Mucosa of descending colon (tissue), 3 donors: ENCODE data around the gene RFX8. TPM values are rescaled to one million over a fixed set of nuclear protein-coding genes. Genes with fewer than 3 reads are reported as not detected.

Experiments
- ATAC-seq: fragments of 200-7000 bp; cut with Tn5 transposase; one replicate; pipeline ENCODE4 v1.9.1; 2020; ENCODE audit warnings: mild to moderate bottlenecking, moderate library complexity
- DNase-seq, 3 donors: peaks; one replicate each; pipeline ENCODE4 v3.0.0-alpha.2; 2020
- H3K36me3 ChIP-seq: fragments of 200-600 bp; one replicate; pipeline ENCODE4 v1.8.0; 2021; ENCODE audit warnings: low read depth, mild to moderate bottlenecking
- H3K4me1 ChIP-seq: fragments of 200-600 bp; one replicate; pipeline ENCODE4 v1.8.0; 2021; ENCODE audit warnings: low read depth, mild to moderate bottlenecking
- H3K4me3 ChIP-seq: fragments of 200-600 bp; one replicate; pipeline ENCODE4 v1.8.0; 2021; ENCODE audit warnings: mild to moderate bottlenecking
- H3K9me3 ChIP-seq: fragments of 200-600 bp; one replicate; pipeline ENCODE4 v1.8.0; 2021; ENCODE audit warnings: mild to moderate bottlenecking
- intact Hi-C, 2 donors: fragments of 100-400 bp; cut with DNase I in 1 of 2; cut with micrococcal nuclease in 1 of 2; formaldehyde crosslinking; loops; one replicate each; pipeline versions ENCODE4 v1.11.0 to v1.11.1; 2022; cut with DNase I, micrococcal nuclease
- total RNA-seq, 3 donors: library from RNA; stranded (reverse); fragmentation: NEBNext Ultra II Directional in 2 of 3; extraction: Animal tissue kit (Norgen Biotek cat#: 25700) in 2 of 3; gene quantifications; one replicate each; pipeline versions ENCODE4 v1.2.1 to v1.2.4, GENCODE V29; 2021 to 2023
- TF ChIP-seq, protein P1 (sequence below): fragments of 200-600 bp; IDR thresholded peaks from one replicate; pipeline ENCODE4 v1.8.0; 2022; ENCODE audit warnings: antibody characterized with exemption, mild to moderate bottlenecking
- donor health status: DM: no; HTN: no; CAD: no; lungs with moderate emphysema.
- donor health status: DM: no; HTN: no; CAD: no.
- donor health status: DM: no; HTN: yes; CAD: no.

Gene RFX8
- total RNA-seq, 3 donors from 2014 or later, result not detected

DNA sequence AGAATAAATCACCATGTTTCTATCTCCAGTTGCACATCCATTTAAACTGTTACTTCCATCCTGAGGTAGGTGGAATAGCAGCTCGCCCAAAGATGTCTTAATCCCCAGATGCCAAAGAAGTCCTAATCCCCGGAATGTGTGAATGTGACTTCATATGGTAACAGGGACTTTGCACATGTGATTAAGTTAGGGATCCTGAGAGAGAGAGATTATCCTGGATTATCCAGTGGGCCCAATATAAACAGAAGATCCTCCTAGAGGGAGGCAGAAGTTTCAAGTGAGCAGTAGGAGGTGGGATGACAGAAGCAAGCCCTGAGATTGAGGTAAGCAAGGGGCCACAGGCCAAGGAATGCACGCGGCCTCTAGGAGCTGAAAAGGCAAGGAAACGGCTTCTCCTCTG, 107.4 kb downstream of the RFX8 start:
- DNase-seq (no peak), ATAC-seq (no peak)
- H3K4me3 ChIP-seq, result no peak overlapping the region
- H3K4me1 ChIP-seq, result no peaks in the 10 kb centered on the region
- TF ChIP-seq, protein P1, sequence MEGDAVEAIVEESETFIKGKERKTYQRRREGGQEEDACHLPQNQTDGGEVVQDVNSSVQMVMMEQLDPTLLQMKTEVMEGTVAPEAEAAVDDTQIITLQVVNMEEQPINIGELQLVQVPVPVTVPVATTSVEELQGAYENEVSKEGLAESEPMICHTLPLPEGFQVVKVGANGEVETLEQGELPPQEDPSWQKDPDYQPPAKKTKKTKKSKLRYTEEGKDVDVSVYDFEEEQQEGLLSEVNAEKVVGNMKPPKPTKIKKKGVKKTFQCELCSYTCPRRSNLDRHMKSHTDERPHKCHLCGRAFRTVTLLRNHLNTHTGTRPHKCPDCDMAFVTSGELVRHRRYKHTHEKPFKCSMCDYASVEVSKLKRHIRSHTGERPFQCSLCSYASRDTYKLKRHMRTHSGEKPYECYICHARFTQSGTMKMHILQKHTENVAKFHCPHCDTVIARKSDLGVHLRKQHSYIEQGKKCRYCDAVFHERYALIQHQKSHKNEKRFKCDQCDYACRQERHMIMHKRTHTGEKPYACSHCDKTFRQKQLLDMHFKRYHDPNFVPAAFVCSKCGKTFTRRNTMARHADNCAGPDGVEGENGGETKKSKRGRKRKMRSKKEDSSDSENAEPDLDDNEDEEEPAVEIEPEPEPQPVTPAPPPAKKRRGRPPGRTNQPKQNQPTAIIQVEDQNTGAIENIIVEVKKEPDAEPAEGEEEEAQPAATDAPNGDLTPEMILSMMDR, result no peak
- no peaks in the 10 kb centered on the region for H3K9me3 ChIP-seq
- no peaks in the 10 kb centered on the region for H3K36me3 ChIP-seq
- intact Hi-C loops, result no loop called here

DNA sequence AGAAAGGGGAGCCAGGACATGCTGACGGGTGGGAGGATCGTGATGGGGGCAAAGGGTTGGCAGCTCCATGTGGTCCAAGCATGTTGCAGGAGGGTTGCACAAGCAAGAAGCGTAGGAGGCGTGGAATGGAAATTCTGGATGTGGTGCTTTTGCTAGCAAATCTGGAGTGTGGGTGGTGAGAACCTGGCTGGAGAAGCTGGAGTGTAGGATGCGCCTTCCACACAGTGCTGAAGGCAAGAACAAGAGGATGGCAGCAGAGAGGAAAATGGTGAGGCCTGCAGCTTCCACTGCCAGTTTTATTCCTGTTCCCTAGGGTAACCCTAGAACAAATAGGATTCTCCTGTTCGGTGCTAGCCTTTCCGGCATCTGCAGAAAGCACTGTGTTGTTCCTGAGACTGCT, 110.0 kb downstream of the RFX8 start:
- ATAC-seq (no peak), DNase-seq (no peak)
- H3K4me1 ChIP-seq, result no peaks in the 10 kb centered on the region
- TF ChIP-seq, protein P1, result no peak
- H3K4me3 ChIP-seq, result no peak overlapping the region
- H3K36me3 ChIP-seq, result no peaks in the 10 kb centered on the region
- no peaks in the 10 kb centered on the region for H3K9me3 ChIP-seq
- intact Hi-C loops, result no loop called here

DNA sequence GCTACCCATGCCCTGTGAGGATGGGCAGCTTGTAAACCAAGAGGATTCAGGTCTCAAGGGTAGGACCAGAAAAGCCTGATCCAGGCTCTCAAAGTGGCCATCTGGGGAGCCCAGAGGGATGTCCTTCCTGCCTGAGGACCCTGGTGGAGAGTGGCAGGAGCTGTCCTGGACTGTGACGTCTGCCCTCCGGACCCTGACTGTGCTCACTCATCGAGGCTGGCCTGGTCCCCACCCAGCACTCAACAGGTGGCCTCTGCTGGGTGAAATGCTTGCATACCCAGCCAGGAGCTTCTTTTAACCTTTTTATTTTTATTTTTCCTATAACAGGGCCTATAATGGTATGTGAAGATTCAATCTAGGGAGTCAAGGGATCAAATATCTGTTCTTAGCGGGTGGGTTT, 112.1 kb downstream of the RFX8 start:
- DNase-seq (no peak), ATAC-seq (no peak)
- Histone ChIP-seq H3K4me3 (no peak overlapping the region), H3K4me1 (no peaks in the 10 kb centered on the region), H3K9me3 (no peaks in the 10 kb centered on the region), H3K36me3 (no peaks in the 10 kb centered on the region)
- intact Hi-C loops, result no loop called here
- TF ChIP-seq, protein P1, result no peak

DNA sequence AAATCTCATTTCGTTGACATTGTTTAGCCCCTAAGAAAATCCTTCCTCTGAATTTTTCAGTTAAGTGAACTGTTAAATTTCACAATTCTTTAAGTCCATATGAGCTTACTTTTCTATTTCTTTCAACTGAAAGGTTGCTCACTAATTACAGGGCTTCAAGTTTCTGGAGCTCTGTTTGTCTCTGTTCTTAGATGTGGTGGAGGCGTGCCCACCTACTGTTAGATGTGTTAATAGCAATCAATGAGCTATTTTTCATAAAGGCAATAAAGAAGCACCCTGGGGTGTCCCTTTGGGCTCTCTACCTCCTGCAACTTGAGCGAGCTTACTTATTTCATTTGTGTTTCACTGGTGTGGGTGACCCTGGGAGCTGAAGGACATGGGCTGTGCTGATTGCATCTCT, 112.6 kb downstream of the RFX8 start:
- intact Hi-C loops, result no loop called here
- no peaks in the 10 kb centered on the region for H3K4me1 ChIP-seq
- TF ChIP-seq, protein P1, result no peak
- H3K9me3 ChIP-seq, result no peaks in the 10 kb centered on the region
- no peaks in the 10 kb centered on the region for H3K36me3 ChIP-seq
- ATAC-seq (no peak), DNase-seq (no peak)
- H3K4me3 ChIP-seq, result no peak overlapping the region

DNA sequence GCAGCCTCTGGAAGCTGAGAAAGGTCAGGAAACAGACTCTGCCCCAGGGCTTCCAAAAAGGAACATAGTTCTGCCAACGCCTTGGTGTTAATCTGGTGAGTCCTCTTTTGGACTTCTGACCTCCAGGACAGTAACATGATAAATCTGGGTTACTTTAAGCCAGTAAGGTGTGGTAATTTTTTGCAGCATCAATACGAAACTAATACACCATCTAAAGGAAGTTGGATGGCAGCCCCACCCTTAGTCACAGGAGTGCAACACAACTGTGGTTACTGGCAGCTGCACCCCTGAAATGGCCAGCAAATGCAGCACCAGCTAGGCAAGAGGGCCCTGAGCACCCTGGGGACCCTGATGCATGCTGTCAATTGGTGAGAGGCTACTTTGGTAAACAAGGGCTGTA, 113.4 kb downstream of the RFX8 start:
- Histone ChIP-seq H3K4me1 (no peaks in the 10 kb centered on the region), H3K9me3 (no peaks in the 10 kb centered on the region), H3K4me3 (no peak overlapping the region), H3K36me3 (no peaks in the 10 kb centered on the region)
- ATAC-seq (peak; percentile 56), DNase-seq (no peak)
- intact Hi-C loops, result no loop called here
- TF ChIP-seq, protein P1, result no peak

DNA sequence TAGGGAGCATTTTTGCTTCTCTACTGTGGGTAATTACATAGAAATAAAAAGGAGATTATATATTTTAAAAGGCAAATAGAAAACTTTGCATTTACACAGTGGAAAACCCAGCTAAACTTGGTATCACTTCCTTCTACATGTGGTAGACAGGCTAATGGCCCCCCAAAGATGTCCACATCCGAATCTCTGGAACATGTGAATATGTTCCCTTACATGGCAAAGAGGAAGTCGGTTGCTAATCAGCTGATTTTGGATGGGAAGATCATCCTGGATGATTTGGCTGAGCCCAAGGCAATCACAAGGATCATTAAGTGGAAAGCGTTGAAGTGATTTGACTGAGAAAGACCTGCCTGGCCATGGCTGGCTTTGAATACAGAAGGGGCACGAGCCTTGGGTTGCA, 113.8 kb downstream of the RFX8 start:
- ATAC-seq, result no peak
- Histone ChIP-seq H3K9me3 (no peaks in the 10 kb centered on the region), H3K4me3 (no peak overlapping the region), H3K4me1 (no peaks in the 10 kb centered on the region), H3K36me3 (no peaks in the 10 kb centered on the region)
- intact Hi-C loops, result no loop called here
- TF ChIP-seq, protein P1, result no peak
- peak in 1 of 3 donors; percentile 4 for DNase-seq
